IMR-90 (cell line): ENCODE data around the gene IQGAP2.
A peak's percentile ranks its signal among the peaks of the same experiment; 100 is the strongest.

ENCODE experiments used
- CEBPB ChIP-seq: IDR thresholded peaks from 2 replicates; pipeline ENCODE4 v1.6.1; 2012; ENCODE audit warnings: low read depth, low read length, improper control_type of control experiment
- RAD21 ChIP-seq: IDR thresholded peaks from 2 replicates; pipeline ENCODE4 v1.6.1; 2012; ENCODE audit warnings: low read length, improper control_type of control experiment
- RFX5 ChIP-seq: IDR thresholded peaks from 2 replicates; pipeline ENCODE4 v1.8.0; 2012; ENCODE audit warnings: low read depth, mild to moderate bottlenecking, low read length, moderate library complexity
- TF ChIP-seq, protein P1 (sequence below): conservative IDR thresholded peaks from 2 replicates; pipeline ENCODE4 v1.5.1; 2012; ENCODE audit warnings: mild to moderate bottlenecking, low read depth, low read length, improper control_type of control experiment
- TF ChIP-seq, protein P2 (sequence below): fragments of 150-350 bp; IDR thresholded peaks from 2 replicates; pipeline ENCODE4 v1.6.1; 2017; ENCODE audit warnings: mild to moderate bottlenecking, antibody characterized with exemption, low read length, low read depth

DNA sequence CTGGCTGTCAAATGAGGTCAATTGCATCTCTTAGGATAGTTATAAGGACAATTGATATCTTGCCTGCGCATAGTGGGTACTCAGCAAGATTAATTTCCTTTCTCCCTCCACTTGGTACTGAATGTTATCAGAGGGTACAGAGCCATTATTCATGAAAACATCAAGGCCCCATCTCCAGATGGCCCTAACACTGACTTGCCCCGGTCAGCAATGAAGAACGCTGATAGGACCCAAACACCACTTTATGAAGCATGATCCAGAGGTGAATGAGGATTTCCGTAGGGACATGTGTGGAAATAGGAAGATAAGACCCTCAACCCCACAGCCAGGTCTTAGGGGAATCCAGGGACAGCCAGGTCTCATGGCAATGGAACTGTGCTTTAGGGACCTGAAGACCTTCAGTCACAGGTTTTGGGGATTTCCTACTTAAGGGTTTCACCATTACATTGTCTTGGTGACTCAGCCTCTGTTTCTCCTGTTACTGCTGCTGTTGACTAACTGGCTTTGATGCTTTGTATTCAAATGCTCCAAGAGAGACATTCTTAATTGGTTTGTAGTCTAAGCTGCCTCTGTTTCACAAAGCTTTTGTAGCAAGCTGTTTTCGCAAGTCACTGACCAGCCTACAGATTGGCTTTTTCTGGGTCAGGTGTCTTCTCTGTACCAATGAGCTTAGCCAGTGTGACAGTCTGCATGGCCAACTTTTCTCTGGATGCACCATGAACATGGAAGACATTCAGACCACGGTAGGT is 35.3 kb upstream of the IQGAP2 start:
- TF ChIP-seq CEBPB (no peak), RFX5 (no peak), RAD21 (no peak)
- TF ChIP-seq, protein P1, sequence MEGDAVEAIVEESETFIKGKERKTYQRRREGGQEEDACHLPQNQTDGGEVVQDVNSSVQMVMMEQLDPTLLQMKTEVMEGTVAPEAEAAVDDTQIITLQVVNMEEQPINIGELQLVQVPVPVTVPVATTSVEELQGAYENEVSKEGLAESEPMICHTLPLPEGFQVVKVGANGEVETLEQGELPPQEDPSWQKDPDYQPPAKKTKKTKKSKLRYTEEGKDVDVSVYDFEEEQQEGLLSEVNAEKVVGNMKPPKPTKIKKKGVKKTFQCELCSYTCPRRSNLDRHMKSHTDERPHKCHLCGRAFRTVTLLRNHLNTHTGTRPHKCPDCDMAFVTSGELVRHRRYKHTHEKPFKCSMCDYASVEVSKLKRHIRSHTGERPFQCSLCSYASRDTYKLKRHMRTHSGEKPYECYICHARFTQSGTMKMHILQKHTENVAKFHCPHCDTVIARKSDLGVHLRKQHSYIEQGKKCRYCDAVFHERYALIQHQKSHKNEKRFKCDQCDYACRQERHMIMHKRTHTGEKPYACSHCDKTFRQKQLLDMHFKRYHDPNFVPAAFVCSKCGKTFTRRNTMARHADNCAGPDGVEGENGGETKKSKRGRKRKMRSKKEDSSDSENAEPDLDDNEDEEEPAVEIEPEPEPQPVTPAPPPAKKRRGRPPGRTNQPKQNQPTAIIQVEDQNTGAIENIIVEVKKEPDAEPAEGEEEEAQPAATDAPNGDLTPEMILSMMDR = no peak
- TF ChIP-seq, protein P2, sequence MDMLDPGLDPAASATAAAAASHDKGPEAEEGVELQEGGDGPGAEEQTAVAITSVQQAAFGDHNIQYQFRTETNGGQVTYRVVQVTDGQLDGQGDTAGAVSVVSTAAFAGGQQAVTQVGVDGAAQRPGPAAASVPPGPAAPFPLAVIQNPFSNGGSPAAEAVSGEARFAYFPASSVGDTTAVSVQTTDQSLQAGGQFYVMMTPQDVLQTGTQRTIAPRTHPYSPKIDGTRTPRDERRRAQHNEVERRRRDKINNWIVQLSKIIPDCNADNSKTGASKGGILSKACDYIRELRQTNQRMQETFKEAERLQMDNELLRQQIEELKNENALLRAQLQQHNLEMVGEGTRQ = peak; percentile 25; the same call in 1 of the 2 replicates
